CD4-positive, alpha-beta T cell treated with Interleukin-4 for 4 hours (primary cell): Measurements from ENCODE around the gene CPEB4.

ENCODE experiments used
- DNase-seq: peaks from one replicate; pipeline ENCODE4 v3.0.0-alpha.2; 2020

The CPEB4 gene

DNA sequence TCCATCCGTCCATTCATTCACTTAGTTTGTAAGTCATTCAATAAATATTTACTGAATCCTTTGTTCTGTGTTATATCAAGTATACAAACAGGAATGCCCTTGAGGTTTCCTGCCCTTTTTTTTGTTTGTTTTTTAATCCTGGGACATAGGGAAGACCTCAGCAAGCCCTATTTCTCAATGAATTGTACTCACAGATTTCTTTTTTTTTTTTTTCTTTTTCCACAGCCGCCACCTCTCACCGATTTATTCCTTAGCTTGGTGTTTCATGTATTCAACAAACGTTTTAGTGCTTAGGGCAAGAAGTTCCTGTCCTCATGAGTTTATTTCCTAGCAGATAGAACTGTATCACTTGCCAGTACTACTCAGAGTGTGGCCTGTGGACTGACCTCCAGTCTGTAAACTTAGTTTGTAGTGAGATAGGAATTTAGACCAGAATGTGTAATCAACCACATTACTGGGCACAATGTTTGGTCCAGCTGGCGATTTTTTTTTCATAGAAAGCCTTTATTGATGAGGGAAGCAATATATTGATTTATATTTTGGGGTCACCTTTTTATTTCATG, 65.5 kb downstream of the CPEB4 start:
- no peak for DNase-seq

DNA sequence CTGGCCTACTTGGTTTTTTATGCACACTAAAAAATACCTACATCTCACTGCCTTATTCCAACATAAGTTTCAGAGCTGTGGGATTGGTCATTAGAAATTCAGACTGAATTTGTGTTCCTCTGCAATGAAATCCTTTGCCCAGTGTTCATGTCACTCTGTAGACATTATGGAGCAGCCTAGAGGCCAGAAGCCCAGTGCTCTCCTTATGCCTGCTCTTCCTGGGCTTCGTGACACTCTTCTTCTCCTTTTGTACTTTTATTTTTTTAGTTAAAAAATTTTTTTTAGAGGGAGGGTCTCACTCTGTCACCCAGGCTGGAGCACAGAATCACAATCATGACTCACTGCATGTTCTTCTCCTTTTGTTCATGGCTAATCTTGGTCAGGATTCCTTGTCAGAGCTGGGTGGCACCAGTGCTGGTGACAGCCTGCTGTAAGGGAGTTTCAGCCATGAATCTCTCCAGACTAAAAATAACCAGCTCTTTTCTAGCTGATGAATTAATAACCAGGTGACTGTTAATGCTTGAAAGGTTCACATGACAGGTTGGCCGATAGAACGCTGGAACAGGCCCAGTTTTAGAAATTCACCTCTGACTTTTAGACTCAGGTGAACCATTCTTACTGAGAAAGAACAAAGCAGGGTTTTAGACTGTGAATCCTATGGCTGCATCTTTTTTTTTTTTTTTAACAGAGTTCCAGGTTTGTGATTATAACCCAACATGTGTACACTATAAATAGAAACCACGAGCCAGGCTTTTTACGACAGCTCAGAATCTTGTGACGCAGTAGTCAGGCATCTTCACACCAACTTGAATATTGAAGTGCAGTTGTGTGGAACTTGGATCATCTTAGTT, 66.7 kb downstream of the CPEB4 start:
- no peak for DNase-seq

DNA sequence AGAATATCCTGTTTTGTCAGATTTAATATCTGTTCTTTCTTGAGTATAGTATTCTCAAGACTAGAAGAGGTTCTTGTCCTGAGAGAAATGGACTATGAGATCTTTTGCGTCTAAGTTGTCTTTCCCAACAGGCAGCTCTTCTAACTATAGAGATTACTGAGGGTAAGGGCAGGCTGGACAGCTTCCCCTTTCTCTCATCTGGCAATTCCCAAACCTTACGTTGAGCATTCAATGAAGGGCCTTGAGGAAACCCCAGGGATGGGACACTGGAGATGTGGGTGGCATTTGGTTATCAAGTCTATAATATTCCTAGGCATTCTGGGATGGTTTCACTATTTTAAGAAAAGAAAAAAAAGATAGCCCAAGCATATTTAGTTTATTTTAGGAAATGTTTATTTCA, 72.8 kb downstream of the CPEB4 start:
- no peak for DNase-seq

DNA sequence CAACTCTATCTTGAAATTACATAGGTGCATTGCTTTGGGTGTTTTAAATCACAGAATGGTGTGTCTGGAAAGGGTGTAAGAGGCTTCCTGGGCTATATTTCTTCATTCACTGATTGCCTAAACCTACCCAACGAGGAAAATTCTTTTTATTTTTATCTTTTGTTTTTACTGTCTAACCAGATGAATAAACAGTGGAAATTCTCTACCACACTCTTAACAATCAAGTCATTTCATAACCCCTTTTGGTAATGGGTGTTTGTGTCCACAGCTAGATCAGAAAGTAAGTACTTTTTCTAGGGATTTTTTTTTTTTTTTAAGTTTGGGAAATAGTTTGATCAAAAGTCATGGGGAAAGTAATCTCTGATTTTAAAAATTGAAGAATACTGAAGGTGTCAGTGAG, 73.3 kb downstream of the CPEB4 start:
- no peak for DNase-seq

DNA sequence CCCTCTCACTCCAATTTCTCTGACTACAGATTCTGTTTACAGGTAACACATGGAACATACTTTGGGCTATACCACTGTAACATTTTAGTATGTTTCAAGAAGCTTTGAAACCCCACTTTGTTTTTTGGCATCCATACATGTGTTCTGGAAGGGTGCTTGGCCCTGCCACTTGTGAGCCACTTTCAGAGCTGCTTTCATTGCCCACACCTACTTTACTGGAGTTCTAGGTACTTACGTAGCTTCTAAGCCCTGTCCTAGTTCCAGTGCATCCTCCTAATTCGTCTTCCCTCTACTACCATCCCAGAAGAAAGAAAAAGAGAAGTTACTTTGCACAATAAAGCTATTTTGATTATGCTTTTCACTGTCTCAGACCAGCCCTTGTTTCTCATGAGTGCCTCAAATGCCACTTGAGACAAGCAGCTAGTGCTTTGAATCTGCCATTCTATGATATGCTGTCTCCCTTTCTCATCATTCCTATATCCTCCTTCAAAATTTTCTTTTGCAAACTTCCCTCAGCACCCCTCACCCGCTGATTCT, 74.4 kb downstream of the CPEB4 start:
- DNase-seq = no peak

DNA sequence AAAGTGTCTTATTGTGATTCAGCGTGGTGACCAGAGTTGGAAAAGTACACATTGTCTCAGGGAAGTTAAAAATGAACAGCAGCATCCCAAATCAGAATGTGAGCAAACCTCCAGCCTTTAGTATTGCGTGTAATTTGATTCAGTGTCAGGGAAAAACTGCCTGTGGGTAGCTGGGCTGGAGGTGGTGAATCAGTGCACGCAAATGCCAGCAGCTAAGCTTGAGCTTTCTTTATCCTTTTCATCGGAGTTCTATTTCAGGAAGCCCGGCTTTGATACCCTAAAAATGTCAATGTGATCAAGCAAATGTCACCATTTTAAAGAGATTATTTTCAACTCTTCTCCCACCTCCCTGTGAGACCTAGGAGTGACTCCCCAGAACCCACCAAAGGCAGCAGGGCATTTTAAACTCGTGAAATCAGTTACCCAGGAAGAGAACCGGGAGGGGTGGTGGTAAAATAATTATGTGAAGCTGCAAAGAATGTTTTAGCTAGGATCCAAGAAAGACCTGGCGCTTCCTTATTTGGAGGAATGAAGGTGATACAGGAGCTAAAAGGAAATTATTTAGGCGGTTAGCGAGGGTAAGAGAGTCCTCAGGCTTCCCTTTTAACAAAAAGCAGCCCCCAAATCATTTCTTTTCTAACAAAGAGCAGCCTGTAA, 75.2 kb downstream of the CPEB4 start:
- DNase-seq = no peak

DNA sequence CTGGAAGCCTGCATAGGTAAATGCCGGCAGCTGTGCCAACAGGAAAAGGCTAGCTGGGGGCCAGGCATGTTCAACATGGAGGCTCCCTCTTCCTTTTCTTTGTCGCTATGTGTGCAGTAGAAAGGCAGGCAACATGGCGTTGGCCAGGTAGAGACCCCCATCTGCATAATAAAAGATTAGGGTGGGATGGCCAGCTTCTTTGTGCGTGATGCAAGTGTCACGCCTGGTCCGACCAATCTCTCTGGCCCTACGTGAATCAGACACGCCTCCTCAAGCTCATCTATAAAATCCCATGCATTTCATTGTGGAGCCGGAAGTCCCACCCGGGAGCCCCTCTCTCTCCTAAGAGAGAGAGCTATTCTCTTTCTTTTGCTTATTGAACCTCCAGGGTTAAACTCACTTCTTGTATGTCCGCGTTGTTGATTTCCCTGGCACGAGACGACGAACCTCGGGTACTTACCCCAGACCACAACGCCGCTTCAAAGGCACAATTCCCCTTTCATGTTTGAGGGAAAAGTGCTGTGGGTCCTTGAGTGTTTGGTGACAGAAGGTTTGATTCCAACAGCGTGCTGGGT, 75.8 kb downstream of the CPEB4 start:
- peak; percentile 11 for DNase-seq

DNA sequence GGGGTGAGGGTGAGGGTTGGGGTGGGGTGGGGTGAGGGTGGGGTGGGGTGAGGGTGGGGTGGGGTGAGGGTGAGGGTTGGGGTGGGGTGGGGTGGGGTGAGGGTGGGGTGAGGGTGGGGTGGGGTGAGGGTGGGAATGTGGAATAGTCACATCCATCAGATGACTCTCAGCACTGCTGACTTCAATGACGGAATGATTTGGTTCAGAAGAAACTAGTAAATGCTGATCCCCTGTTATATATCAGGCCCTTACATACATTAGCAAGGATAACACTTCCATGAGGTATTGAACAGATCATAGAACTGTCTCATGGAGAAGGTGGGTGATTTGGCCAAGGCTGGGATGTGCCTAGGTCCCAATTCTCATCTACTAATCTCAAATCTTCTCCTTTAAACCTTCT, 76.4 kb downstream of the CPEB4 start:
- no peak for DNase-seq

DNA sequence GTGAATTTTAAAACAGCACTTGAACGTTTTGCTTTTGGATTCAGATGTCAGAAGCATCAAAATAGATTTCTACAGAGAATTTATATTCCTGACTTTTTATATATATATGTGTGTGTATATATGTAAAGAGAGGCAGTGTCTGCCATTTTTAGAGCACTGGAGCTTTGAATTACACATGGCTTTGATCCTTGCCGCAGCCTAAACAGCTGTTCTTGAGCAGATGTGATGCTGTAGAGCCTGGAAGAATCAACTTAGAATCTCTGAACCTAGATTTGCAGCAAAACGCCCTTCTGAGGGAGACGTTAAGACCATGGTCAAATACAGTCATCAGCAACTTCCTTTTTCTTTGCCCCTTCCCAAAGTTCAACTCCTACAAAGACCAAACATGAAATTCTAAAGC, 79.1 kb downstream of the CPEB4 start:
- DNase-seq = no peak

DNA sequence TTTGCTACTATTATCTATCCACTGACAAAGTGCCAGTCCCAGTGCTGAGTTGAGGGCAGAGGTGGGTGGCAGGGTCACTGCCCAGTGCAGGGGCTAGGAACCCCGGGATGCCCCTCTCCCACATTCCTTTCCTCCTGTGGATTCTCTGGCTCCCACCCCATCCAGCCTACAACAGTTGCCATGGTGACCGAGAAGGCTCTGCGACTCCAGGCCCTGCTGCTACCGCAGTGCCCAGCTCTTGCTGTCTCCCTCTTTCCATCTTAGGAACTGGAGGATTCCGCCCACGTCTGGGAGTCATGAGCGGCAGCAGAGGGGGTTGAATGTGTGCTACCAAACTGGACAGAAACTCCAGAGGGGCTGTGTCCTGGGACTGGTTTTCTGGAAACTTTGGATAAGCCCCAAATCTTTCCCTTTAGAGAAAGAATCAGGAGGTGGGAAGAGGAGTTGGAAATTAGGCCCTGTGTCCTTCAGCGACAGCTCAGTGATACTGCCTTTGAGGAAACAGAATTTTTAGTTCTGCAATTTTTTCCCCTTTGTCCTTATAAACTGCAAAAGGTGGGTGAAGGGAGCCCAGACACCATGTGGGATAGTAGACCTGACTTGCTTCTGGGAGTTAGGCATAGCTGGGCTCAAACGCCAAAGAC, 80.1 kb downstream of the CPEB4 start:
- DNase-seq = no peak

DNA sequence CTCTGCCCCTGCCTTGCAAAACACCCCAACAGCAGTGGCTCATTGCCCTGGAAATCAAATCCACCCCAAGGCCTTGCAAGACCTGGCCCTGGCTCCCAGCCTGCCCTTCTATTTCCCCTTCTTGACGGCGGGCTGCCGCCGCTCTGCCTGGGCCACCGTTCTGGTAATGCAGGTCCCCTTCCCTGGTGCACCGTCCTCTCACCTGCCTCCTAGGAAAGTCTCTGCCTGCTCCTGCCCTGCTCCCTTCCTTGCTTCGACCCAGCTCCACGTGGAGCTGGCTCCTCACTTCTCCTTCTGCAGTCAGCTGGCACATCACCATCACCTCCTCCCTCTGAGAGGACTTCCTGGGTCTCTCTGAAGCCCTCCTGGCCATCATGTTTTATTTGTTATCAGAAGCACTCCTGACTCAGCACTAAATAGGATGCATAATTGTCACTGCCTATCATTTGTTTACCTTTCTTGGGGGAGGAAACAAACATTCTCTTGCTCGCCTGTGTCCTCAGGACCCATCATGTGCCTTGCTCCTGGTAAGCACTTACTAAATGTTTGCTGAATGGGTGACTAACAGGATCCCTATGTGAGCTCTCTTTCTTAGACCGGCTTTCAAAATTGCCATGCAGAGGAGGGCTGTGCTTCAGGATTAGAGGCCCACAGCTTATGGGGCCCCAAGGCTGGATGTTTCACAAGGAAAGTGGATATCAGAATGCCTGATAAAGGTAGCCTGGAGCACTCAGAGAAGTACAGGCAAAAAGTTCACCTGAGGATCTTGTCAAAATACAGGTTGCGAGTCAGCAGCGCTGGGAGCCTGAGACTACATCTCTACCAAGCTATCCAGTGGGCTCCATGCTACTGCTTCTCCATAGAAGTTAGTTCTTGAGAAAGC, 81.3 kb downstream of the CPEB4 start:
- DNase-seq = no peak

DNA sequence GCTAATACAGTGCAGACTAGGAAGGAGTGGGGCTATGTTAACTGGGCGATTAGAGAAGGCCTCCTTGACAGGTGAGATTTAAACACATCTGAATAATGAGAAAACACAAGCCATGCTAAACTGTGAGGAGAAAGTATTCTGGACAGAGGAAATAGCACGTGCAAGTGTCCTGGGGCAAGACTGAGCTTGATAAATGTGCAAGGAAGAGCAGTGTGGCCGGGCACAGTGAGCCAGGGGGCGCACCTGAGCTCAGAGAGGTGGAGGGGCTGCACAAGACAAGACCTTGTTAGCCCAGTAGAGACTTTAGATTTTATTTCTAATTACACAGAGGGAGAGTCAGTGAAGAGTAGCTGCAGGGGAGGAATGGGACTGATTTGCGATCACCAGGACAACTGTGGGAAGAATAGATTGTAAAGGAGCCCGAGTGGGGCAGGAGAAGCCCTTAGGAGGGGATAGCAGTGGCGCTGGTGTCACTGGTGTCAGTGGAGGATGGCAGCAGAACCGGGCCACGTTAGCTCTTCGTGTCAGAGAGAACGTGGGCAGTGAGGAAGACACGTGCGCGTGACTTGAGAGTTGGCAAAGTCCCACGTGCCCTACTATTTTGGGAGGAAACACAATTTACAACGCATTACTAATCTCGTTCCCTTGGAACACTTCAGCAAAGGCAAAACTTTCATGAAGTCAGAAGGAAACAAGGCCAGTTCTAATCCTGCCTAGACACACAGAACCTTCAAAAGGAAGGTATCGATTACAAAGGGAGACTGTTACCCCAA, 82.9 kb downstream of the CPEB4 start:
- no peak for DNase-seq

DNA sequence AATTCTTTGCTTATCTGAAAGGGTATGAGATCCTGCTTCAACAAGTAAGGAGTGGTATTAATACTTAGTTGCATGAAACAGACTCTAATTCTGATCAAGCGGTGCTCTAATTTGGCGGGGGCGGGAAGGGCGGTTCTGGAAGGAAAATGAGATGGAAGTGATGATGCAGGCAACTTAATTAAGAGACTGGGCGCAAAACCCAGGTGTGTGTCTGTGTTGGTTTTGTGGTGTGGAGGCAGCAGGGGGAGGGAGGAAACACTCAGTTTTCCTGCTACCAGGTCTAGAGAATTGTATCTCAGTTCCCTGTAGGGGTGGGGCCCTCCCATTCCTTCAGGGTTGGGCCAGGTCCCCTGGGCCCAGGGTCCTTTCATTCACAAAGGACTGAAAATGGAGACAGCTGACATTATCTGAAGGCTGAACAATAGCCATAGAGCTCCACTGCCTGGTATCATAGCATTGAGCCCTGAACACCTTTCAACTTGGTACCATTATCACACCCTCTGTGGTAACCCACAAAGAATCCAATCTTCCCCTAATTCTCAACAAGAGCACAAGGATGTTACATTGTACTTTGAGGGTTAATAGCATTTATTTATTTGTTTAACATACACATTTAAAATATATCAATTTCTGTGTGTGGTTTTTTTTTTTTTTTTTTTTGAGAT, 83.7 kb downstream of the CPEB4 start:
- DNase-seq = no peak

DNA sequence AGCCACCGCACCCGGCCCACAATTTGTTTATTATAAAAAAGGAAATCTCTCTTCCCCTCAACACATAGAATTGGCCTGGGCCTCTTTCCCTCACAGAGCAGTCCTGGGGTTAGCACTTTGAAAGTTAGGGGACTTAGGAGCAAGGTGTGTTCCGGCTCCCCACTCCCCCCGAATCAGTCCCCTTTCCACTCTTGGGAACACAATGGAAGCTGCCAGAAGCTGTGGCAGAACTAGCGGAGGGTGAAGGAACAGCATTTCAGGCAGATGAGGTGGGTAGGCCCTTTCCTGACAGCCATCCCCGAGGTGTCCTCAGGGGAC, 84.4 kb downstream of the CPEB4 start:
- no peak for DNase-seq

DNA sequence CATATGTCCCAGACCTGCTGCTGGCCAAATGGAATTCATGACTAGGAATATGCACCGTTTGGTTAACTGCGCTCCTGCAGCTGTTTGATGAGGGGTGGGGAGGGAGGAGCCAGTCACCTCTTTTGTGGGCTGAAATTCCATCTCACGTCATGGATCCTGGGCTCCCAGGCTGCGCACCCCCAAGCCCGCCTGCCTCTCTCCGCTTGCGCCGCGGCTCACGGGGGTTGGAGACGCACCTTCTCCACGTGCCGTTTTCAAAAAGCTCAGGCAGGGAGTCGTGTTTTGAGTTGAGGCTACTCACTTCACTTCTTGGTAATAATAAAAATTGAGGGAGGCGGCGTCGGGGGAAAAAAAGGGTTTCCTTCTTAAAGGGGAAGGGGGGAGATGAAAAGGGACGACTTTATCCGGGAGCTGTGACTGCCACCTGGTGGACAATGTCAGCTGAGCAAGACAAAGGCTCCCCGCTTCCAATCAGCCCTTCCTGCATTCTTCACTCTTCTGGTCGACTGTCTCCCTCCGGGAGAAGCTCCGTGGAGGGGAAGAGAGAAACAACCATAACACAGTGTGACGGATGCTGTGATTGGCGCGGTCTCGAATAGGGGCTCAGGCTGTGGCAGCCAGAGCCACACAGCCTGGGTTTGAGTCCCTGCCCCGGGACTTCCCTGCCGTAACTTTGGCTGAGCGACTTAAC, 84.9 kb downstream of the CPEB4 start:
- peak; percentile 71 for DNase-seq

DNA sequence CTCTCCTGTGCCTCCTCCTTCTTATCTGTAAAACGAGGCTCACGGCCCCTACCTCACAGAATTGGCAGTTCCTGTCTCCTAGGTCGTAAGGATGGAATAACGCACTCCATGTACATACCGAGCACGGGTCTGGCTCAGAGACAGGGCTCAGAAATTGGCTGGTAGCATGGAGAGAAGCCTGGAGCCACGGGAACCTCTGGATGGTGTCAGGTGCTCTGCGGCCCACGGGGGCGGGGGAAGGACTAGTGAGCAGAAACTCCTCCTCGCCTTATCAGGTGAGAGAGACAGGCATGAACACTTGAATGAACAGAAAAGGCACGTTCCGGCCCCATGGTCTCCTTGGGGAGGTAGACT, 85.4 kb downstream of the CPEB4 start:
- DNase-seq = no peak

DNA sequence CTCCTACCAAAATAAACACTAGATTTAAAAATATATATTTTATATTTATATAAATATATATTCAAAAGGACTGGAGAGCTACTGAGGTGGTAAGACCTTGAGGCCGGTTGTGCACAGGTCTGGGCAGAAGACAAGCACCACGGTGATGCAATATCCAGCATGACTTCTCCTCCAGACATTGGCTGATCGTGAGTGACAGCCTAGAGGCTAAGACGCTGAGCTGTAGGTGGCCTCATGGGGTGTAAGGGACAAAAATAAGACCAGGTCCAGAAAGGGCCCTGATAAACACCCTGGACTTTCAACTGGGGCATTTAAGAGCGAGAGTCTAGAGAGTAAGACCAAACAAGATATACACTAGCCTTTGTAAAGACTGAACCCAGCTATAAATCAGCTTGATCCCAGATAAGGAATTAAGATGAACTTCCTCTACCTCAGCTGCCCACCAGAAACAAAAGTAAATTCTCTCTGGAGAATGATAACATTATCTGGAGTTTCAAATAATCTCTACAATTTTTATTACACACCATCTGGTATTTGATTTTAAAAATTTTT, 86.6 kb downstream of the CPEB4 start:
- DNase-seq = no peak

DNA sequence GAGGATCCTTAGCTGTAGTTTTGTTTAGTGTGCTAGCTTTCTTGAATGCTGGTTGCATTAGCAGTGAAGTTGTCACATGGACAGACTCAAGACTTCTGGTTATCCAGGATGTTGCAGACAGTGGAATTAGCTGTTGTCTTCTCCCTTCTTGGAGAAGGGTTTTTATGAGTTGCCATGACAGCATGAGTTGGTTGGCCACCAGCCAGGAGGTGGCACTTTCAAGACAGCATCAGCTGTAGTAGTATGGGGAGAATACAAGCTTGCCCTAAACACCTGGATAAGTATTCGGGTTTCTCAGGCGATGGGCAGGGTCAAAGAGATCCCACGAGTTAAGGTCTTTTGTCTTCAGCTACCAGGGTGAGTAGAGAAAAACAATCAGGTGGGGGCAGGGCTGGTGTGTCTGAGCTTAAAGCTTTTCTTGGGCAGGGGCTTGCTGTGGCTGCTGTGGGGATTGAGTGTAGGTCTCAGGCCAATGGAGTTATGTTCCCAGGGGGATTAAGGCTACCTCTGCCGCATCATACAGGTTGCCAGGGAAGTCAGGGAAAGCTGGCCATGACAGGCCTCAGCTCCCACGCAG, 93.1 kb downstream of the CPEB4 start:
- DNase-seq = no peak

DNA sequence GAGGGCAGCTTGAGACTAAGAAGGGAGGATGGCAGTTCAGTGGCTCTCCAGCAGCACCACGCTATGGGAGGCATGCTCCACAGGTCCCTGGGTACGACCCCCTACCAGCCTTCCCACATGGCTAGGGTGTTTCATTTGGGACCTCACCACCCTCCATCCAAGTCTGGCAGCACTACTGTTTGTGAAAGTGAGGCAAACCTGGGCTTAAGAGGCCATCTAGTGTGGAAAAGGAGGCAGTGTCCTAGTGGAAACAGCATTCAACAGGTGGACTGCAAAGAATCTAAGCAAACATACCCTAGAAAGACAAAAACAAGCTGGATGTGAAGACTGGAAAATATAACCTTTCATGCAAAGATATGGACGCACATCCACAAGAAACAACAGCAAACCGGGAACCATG, 96.1 kb downstream of the CPEB4 start:
- DNase-seq = no peak
